ENCODE data around the gene TBC1D22A. TPM values are rescaled to one million over a fixed set of nuclear protein-coding genes. Genes with fewer than 3 reads are reported as not detected.

The TBC1D22A gene
- total and polyA plus RNA-seq, 2 donors (not counting 3 experiments of a cell fraction or from before 2014, with no cell fraction given) = 26.1 to 32.4 TPM

DNA sequence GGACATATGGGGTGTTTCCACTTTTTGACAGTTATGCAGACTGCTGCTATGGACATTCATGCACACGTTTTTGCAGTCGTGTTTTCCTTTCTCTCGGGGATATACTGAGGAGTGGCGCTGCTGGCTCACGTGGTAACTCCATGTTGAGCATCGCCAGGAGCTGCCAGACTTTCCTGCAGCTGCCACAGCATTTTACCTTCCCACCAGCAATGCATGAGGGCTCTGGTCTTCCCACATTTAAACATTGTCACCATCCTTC, 95.4 kb downstream of the TBC1D22A start:
- Histone ChIP-seq H3K9me3 (replicated peaks; ENCODE audit: control insufficient read depth, insufficient read depth, low read length) (no peaks in the 10 kb centered on the region), H3K4me1 (ENCODE audit: control insufficient read depth, extremely low read depth, insufficient read depth, low read length) (peaks cover 11% of the 10 kb centered on the region), H3K4me3 (replicated peaks in 1 of 3; ENCODE audit: insufficient read depth in 1 of 3, low read depth in 1 of 3, low read length in 3 of 3) (no peak overlapping the region), H3K27ac (ENCODE audit: insufficient read depth, low read depth, low read length) (no peak overlapping the region), H2AFZ (ENCODE audit: low read depth, low read length) (no peak overlapping the region), H3K79me2 (ENCODE audit: control insufficient read depth, insufficient read depth, low read length) (no peaks in the 10 kb centered on the region), H3K4me2 (ENCODE audit: insufficient read depth, low read length) (no peak overlapping the region), H3K27me3 (ENCODE audit: control insufficient read depth in 2 of 2, insufficient read depth in 2 of 2, low read length in 2 of 2) (no peaks in the 10 kb centered on the region), H3K9ac (replicated peaks; ENCODE audit: extremely low read depth, insufficient read depth, low read length) (no peak overlapping the region), H3K36me3 (ENCODE audit: control insufficient read depth in 2 of 2, extremely low read depth in 1 of 2, insufficient read depth in 2 of 2, low read length in 2 of 2) (no peaks in the 10 kb centered on the region), H3K9me1 (replicated peaks; ENCODE audit: control insufficient read depth, extremely low read depth, insufficient read depth, low read length) (no peaks in the 10 kb centered on the region), H4K20me1 (replicated peaks; ENCODE audit: control insufficient read depth, extremely low read depth, insufficient read depth, low read length) (no peaks in the 10 kb centered on the region)
- FAIRE-seq (no peak), DNase-seq (ENCODE audit: low read depth, low spot score) (no peak)
- CTCF ChIA-PET = interaction anchor here (3.1 kb wide), 1 partner anchor 12 kb away, joined by 12 read pairs; no protein-coding TSS in a partner anchor
- POLR2A ChIA-PET = no interaction called here
- TF ChIP-seq POLR2A (IDR thresholded peaks at IDR 0.05; ENCODE audit: low read depth, low read length) = no peak
- TF ChIP-seq MYC (IDR thresholded peaks at IDR 0.05; ENCODE audit: low read depth, low read length) = no peak
- TF ChIP-seq, protein P1, sequence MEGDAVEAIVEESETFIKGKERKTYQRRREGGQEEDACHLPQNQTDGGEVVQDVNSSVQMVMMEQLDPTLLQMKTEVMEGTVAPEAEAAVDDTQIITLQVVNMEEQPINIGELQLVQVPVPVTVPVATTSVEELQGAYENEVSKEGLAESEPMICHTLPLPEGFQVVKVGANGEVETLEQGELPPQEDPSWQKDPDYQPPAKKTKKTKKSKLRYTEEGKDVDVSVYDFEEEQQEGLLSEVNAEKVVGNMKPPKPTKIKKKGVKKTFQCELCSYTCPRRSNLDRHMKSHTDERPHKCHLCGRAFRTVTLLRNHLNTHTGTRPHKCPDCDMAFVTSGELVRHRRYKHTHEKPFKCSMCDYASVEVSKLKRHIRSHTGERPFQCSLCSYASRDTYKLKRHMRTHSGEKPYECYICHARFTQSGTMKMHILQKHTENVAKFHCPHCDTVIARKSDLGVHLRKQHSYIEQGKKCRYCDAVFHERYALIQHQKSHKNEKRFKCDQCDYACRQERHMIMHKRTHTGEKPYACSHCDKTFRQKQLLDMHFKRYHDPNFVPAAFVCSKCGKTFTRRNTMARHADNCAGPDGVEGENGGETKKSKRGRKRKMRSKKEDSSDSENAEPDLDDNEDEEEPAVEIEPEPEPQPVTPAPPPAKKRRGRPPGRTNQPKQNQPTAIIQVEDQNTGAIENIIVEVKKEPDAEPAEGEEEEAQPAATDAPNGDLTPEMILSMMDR (IDR thresholded peaks at IDR 0.05; ENCODE audit: extremely low read depth in 1 of 2, insufficient read depth in 1 of 2, low read depth in 1 of 2, low read length in 2 of 2) = no peak
- no peak for TF ChIP-seq JUN (IDR thresholded peaks at IDR 0.05; ENCODE audit: borderline replicate concordance, insufficient read depth, insufficient read length, low read depth)
- TF ChIP-seq POLR2AphosphoS5 (IDR thresholded peaks at IDR 0.05; ENCODE audit: insufficient read depth, low read depth, low read length) = no peak
- no peak for TF ChIP-seq GATA2 (IDR thresholded peaks at IDR 0.05; ENCODE audit: insufficient read depth, insufficient read length, low read depth, low read length)
- TF ChIP-seq FOS (IDR thresholded peaks at IDR 0.05; ENCODE audit: borderline replicate concordance, insufficient read depth, low read length) = no peak
- TF ChIP-seq, protein P2, sequence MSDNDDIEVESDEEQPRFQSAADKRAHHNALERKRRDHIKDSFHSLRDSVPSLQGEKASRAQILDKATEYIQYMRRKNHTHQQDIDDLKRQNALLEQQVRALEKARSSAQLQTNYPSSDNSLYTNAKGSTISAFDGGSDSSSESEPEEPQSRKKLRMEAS (IDR thresholded peaks at IDR 0.05; ENCODE audit: insufficient read depth, insufficient read length) = no peak
- TF ChIP-seq EZH2 (IDR thresholded peaks at IDR 0.05; ENCODE audit: borderline replicate concordance, low read depth, low read length, severe bottlenecking) = no peak
- intact Hi-C loops (cut with micrococcal nuclease) = no loop called here
- dilution Hi-C loops (cut with MboI; ENCODE audit: extremely low pct_ligation_motif_present, low sequenced_read_pairs) = no loop called here
- no TSS peak for BruUV-seq (replicated peaks)
